Measurements from ENCODE around the gene RBFOX1.

Gene RBFOX1

GRCh38 chr16:7335991-7336634, 3.5 kb downstream of the RBFOX1 start:
- in situ Hi-C loops (cut with MboI; ENCODE audit: low sequenced_read_pairs, unreplicated experiment), result no loop called here
- no peak for TF ChIP-seq CTCF (IDR thresholded peaks at IDR 0.05; ENCODE audit: borderline replicate concordance, control extremely low read depth, extremely low read depth, insufficient read depth, missing control alignments)
- DNase-seq (ENCODE audit: low spot score), result no peak

DNA sequence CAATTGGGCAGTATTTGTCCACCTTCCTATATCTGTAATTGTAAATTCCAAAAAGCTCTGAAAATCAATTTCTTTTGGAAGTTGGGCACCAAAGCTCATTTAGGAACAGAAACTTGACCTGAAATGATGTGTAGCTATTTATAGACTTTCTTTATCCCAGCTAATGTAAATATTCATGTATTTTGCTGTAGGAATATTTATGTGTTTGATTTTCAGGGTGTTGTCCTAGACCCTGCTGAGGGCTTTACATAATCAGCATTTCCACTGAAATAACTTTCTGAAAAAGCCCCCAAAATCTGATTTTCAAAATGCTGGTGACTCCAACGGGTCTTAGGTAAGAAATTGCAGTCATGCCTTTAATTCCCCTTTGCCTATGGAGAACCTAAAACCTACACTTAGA, 4.1 kb downstream of the RBFOX1 start:
- in situ Hi-C loops (cut with MboI; ENCODE audit: low sequenced_read_pairs, unreplicated experiment), result no loop called here

GRCh38 chr16:7338826-7339225, 6.2 kb downstream of the RBFOX1 start:
- in situ Hi-C loops (cut with MboI; ENCODE audit: low sequenced_read_pairs, unreplicated experiment), result no loop called here
- no peak for DNase-seq (ENCODE audit: low spot score)
- TF ChIP-seq CTCF (IDR thresholded peaks at IDR 0.05; ENCODE audit: borderline replicate concordance, control extremely low read depth, extremely low read depth, insufficient read depth, missing control alignments), result no peak

More for the DNA sequence above, 4.1 kb downstream of the RBFOX1 start:
- DNase-seq (ENCODE audit: low spot score), result no peak
- TF ChIP-seq CTCF (IDR thresholded peaks at IDR 0.05; ENCODE audit: borderline replicate concordance, control extremely low read depth, extremely low read depth, insufficient read depth, missing control alignments), result no peak

DNA sequence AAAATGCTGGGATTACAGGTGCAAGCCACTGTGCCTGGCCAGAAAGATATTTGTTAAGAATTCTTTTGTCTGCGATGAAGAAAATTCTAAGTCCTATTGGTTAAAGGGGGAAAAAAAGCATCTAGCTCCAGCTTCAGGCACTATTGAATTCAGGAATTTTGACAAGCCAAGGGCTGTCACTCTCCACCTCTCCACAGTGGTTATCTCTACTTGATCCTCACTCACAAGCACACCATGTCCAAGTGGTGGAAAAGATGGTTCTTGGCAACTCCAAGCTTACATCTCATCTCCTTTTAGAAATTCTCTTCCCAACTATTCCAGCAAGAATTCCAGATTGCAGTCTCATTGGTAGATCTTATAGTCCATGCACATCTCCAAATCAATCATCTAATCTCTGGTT, 7.1 kb downstream of the RBFOX1 start:
- TF ChIP-seq CTCF (IDR thresholded peaks at IDR 0.05; ENCODE audit: borderline replicate concordance, control extremely low read depth, extremely low read depth, insufficient read depth, missing control alignments), result no peak
- DNase-seq (ENCODE audit: low spot score), result no peak
- in situ Hi-C loops (cut with MboI; ENCODE audit: low sequenced_read_pairs, unreplicated experiment), result no loop called here

DNA sequence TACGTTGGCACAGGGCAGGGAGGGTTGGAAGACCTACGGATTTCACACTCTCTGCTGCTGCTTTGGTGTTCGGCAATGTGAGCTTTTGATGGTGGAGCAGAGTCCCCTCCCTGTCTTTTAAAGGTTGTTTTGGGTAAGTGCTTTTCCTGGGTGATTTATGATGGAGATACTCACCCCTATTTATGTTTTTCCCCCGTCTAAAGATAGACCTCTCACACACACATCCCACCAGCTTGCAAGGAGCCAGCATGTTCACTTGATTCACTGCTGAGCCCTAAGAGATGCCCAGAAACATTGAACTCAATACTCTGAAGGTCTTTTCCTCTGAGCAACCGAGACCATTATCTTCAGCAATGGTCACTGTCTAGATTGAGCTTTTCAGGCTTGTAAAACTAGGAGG, 8.3 kb downstream of the RBFOX1 start:
- in situ Hi-C loops (cut with MboI; ENCODE audit: low sequenced_read_pairs, unreplicated experiment), result no loop called here
- DNase-seq (ENCODE audit: low spot score), result no peak
- no peak for TF ChIP-seq CTCF (IDR thresholded peaks at IDR 0.05; ENCODE audit: borderline replicate concordance, control extremely low read depth, extremely low read depth, insufficient read depth, missing control alignments)

DNA sequence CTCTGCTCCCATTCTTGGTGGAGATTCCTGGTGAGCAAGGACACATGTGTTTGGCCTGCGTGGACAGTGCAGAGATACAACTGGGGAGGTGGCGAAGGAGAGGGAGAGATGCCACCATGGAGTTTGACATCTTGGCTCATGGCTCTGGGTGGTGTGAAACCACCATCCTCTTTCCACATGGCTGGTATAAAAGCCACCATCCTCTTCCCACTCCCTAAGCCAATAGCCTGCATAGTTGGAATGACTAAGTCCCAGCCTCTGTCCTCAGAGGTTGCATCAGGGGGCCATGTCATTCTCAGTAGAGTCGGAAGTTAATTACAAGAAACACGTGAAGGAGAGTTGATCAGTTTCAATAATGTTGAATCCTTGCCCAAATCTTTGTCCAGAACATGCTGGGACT, 10.0 kb downstream of the RBFOX1 start:
- DNase-seq (ENCODE audit: low spot score), result no peak
- TF ChIP-seq CTCF (IDR thresholded peaks at IDR 0.05; ENCODE audit: borderline replicate concordance, control extremely low read depth, extremely low read depth, insufficient read depth, missing control alignments), result no peak
- in situ Hi-C loops (cut with MboI; ENCODE audit: low sequenced_read_pairs, unreplicated experiment), result no loop called here
